Suprapubic skin (tissue), 4 donors: ENCODE results near the gene IGLL5. TPM values are rescaled to one million over a fixed set of nuclear protein-coding genes. Genes with fewer than 3 reads are reported as not detected.

Experiments used
- DNase-seq, 2 donors: peaks; one replicate each; pipeline ENCODE4 v3.0.0-alpha.2; 2019; ENCODE audit warnings: low spot score in 2 of 2
- H3K27ac ChIP-seq: fragments of 200-600 bp; sonication (generic); one replicate; pipeline ENCODE4 v1.5.1; 2019
- H3K27me3 ChIP-seq: fragments of 200-600 bp; sonication (generic); one replicate; pipeline ENCODE4 v1.5.1; 2019
- H3K36me3 ChIP-seq: fragments of 200-600 bp; sonication (generic); one replicate; pipeline ENCODE4 v1.5.1; 2019
- H3K4me1 ChIP-seq: fragments of 200-600 bp; sonication (generic); one replicate; pipeline ENCODE4 v1.5.1; 2019
- H3K4me3 ChIP-seq: fragments of 200-600 bp; sonication (generic); one replicate; pipeline ENCODE4 v1.5.1; 2019; ENCODE audit warnings: mild to moderate bottlenecking
- H3K9me3 ChIP-seq: fragments of 200-600 bp; sonication (generic); one replicate; pipeline ENCODE4 v1.5.1; 2019
- EP300 ChIP-seq: sonication (generic); formaldehyde crosslinking; IDR thresholded peaks from one replicate; pipeline ENCODE4 v1.6.1; 2017; ENCODE audit warnings: antibody characterized with exemption
- POLR2A ChIP-seq, 2 donors: fragments of 450-650 bp; IDR thresholded peaks; one replicate each; pipeline ENCODE4 v1.6.1; 2017; ENCODE audit warnings: antibody characterized with exemption in 2 of 2, mild to moderate bottlenecking in 2 of 2, moderate library complexity in 2 of 2
- POLR2AphosphoS5 ChIP-seq, 3 donors: sonication (generic); formaldehyde crosslinking; IDR thresholded peaks; one replicate each; pipeline ENCODE4 v1.6.1; 2017; ENCODE audit warnings: antibody characterized with exemption in 3 of 3
- WGBS: methylation state at CpG from one replicate; pipeline ENCODE4 v1.1.5; 2018; 5-methylcytosine and 5-hydroxymethylcytosine counted together
- total RNA-seq, 4 donors: library from RNA; depleted of rRNA; stranded (reverse); fragments of >200 nt; gene quantifications; one replicate each; pipeline ENCODE4 v1.1.0, GENCODE V29; 2016
- TF ChIP-seq, protein P1 (sequence below), 2 donors: fragments of 200-600 bp in 1 of 2; fragments of 450-650 bp in 1 of 2; sonication (generic) in 1 of 2; IDR thresholded peaks; one replicate each; pipeline ENCODE4 v1.5.1; 2016 to 2019; ENCODE audit warnings: antibody characterized with exemption in 2 of 2, mild to moderate bottlenecking in 1 of 2, moderate library complexity in 1 of 2

IGLL5 gene
- total RNA-seq, 4 donors from 2014 or later: not detected

DNA sequence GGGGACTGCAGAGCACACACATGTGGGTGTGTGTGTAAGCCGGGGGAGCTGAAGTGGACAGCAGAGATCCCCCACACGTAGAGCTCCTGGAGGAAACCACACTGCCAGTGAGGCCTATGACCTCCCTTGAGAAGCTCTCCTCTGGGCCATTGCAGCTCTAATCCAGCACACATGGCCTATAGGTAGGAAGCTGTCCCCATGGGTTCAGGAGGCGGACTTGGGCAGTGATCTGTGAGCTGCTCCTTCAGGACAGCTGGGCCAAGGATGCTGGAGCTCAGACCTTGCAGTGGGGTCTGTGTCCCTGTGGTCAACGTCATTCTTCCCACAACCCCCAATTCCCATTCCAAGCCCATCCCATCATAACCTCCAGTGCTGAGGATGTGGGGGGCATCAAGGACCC lies 29.8 kb downstream of the IGLL5 start:
- Histone ChIP-seq H3K4me1 (no peaks in the 10 kb centered on the region), H3K27me3 (no peaks in the 10 kb centered on the region), H3K9me3 (no peaks in the 10 kb centered on the region), H3K36me3 (no peaks in the 10 kb centered on the region), H3K27ac (no peak overlapping the region), H3K4me3 (no peak overlapping the region)
- DNase-seq: no peak
- WGBS: 90% methylated on average over 3 of the region's 4 CpGs
- TF ChIP-seq, protein P1, sequence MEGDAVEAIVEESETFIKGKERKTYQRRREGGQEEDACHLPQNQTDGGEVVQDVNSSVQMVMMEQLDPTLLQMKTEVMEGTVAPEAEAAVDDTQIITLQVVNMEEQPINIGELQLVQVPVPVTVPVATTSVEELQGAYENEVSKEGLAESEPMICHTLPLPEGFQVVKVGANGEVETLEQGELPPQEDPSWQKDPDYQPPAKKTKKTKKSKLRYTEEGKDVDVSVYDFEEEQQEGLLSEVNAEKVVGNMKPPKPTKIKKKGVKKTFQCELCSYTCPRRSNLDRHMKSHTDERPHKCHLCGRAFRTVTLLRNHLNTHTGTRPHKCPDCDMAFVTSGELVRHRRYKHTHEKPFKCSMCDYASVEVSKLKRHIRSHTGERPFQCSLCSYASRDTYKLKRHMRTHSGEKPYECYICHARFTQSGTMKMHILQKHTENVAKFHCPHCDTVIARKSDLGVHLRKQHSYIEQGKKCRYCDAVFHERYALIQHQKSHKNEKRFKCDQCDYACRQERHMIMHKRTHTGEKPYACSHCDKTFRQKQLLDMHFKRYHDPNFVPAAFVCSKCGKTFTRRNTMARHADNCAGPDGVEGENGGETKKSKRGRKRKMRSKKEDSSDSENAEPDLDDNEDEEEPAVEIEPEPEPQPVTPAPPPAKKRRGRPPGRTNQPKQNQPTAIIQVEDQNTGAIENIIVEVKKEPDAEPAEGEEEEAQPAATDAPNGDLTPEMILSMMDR (IDR thresholded peaks at IDR 0.05): no peak
- TF ChIP-seq POLR2AphosphoS5 (IDR thresholded peaks at IDR 0.05): no peak

DNA sequence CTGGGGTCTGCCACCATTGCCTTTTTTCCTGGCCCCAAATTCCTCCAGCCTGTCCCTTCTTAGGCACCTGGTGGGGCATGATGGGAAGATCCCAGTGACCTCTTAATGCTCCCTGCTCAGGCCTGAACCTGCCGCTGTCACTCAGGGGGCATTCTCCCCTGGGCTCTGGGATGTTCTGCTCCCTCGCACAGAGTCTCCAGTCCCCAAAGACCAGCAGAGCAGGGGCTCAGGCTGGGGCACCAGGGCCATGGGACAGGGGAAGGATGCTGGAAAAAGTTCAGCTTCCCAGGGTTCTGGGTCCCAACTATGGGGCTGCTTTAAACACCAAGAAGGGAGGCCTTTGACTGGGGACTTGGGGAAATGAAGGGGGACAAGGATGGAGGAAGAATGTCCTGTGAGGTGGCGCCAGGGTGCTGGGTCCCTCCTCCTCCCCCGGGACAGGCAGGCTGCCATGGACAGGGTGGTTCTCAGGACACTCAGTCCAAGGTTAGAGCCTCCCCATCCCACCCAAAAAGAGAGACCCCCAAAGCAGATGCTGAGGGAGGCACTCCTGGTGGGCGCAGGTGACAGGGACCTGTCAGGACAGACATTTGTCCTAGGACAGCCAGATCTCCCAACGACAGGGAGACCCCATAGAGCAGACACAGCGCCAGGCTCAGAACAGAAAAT lies 30.8 kb downstream of the IGLL5 start:
- no peak for DNase-seq
- no peaks in the 10 kb centered on the region for H3K27me3 ChIP-seq
- H3K4me3 ChIP-seq: no peak overlapping the region
- TF ChIP-seq EP300: no peak
- WGBS: 91% methylated on average over 3 of the region's 7 CpGs
- no peaks in the 10 kb centered on the region for H3K4me1 ChIP-seq
- no peaks in the 10 kb centered on the region for H3K9me3 ChIP-seq
- no peak overlapping the region for H3K27ac ChIP-seq
- H3K36me3 ChIP-seq: no peaks in the 10 kb centered on the region

DNA sequence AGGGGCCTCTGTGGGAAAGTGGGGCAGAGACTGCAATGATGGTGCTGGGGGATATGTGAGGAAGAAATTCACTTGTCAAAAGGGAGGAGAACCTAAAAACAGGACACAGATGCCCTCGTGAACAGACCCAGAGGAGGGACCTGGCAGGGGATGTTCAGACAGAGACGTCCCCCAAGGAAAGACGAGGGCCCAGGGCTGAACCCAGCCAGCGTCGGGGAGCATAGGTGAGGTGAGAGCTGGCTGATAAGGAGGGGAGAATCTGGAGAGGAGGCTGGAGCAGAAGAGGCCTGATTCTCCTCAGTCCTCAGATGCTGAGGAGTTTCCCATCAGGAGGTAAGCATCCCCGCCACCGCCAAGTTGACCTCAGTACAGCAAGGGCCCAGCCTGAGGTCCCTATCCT lies 31.4 kb downstream of the IGLL5 start:
- no peak overlapping the region for H3K4me3 ChIP-seq
- no peaks in the 10 kb centered on the region for H3K4me1 ChIP-seq
- no peak overlapping the region for H3K27ac ChIP-seq
- H3K27me3 ChIP-seq: no peaks in the 10 kb centered on the region
- WGBS: 99% methylated on average over 7 of the region's 7 CpGs
- H3K36me3 ChIP-seq: no peaks in the 10 kb centered on the region
- no peak for TF ChIP-seq POLR2A (IDR thresholded peaks at IDR 0.05)
- no peak for TF ChIP-seq POLR2AphosphoS5 (IDR thresholded peaks at IDR 0.05)
- no peak for TF ChIP-seq EP300
- TF ChIP-seq, protein P1 (IDR thresholded peaks at IDR 0.05): no peak
- H3K9me3 ChIP-seq: no peaks in the 10 kb centered on the region
- no peak for DNase-seq

DNA sequence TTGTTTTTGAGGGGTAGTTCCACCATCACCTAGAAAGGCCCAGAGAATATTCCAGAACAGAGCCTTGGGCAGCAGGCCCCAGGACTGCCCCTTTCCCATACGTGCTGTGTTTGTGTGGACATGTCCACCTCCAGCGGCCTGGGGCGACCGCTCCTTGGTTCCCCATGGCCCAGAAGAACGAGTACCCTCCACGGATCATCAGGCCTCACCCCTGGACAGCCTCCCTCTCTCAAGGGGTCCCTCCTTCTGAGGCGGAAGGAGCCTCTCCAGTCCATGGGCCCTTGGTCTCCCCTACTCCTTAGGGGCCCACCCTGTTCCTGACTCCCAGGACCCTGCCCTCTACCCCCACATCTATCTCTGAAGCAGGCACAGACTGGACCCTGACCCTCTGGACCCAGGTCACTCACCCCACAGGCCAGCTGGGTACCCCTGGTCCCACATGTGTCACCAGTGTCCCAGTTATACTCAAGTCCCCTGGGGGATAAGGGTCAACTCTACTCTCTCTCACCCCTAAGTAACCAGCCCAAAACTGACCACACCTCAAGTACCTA lies 32.6 kb downstream of the IGLL5 start:
- no peaks in the 10 kb centered on the region for H3K9me3 ChIP-seq
- H3K4me3 ChIP-seq: no peak overlapping the region
- no peaks in the 10 kb centered on the region for H3K4me1 ChIP-seq
- no peak for TF ChIP-seq EP300
- TF ChIP-seq, protein P1 (IDR thresholded peaks at IDR 0.05): no peak
- no peak for TF ChIP-seq POLR2AphosphoS5 (IDR thresholded peaks at IDR 0.05)
- no peak for TF ChIP-seq POLR2A (IDR thresholded peaks at IDR 0.05)
- 80% methylated on average over 7 of the region's 7 CpGs for WGBS
- DNase-seq: no peak
- H3K27me3 ChIP-seq: no peaks in the 10 kb centered on the region
- no peak overlapping the region for H3K27ac ChIP-seq
- H3K36me3 ChIP-seq: no peaks in the 10 kb centered on the region

DNA sequence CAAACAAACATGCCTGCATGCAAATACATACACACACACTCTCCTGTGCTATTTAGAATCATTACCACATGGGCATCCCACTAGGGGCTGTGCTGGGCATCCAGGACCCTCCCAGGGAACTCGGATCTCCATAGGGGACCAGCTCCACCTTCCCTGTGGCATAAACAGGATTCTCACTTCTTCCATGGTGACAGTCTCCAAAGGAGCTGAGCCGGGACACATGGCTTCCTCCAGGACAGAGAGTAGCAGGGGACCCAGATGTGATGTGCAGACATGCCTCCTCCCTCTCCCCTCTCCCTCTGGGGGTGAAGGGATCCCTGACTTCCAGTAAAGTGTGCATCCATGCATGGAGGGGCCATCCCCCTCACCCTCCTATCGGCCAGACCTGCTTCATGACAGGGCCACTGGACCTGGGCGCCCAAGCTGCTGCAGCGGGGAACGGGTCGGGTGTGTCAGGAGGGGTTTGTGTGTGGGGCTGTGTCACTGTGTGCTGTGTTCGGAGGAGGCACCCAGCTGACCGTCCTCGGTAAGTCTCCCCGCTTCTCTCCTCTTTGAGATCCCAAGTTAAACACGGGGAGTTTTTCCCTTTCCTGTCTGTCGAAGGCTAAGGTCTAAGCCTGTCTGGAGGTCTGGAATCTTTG lies 33.4 kb downstream of the IGLL5 start:
- Histone ChIP-seq H3K27me3 (no peaks in the 10 kb centered on the region), H3K4me3 (no peak overlapping the region), H3K4me1 (no peaks in the 10 kb centered on the region), H3K9me3 (no peaks in the 10 kb centered on the region), H3K27ac (no peak overlapping the region), H3K36me3 (no peaks in the 10 kb centered on the region)
- no peak for TF ChIP-seq EP300
- no peak for TF ChIP-seq POLR2AphosphoS5 (IDR thresholded peaks at IDR 0.05)
- TF ChIP-seq POLR2A (IDR thresholded peaks at IDR 0.05): no peak
- TF ChIP-seq, protein P1 (IDR thresholded peaks at IDR 0.05): no peak
- WGBS: 77% methylated on average over 8 of the region's 13 CpGs
- DNase-seq: no peak
